Esophagus (tissue), 2 donors: ENCODE results near the gene SLC39A11. TPM values are rescaled to one million over a fixed set of nuclear protein-coding genes. Genes with fewer than 3 reads are reported as not detected.

Experiments
- H3K27ac ChIP-seq, 2 donors: one replicate each; pipeline ENCODE4 v1.5.1; 2013; ENCODE audit warnings: low read depth in 2 of 2, mild to moderate bottlenecking in 2 of 2, inconsistent platforms in 1 of 2, low read length in 1 of 2, moderate library complexity in 1 of 2
- H3K27me3 ChIP-seq, 2 donors: one replicate each; pipeline ENCODE4 v1.6.1; 2013; ENCODE audit warnings: low read length in 2 of 2, control low read depth in 1 of 2, mild to moderate bottlenecking in 1 of 2; ENCODE audit not compliant: insufficient read depth in 2 of 2, control insufficient read depth in 1 of 2
- H3K36me3 ChIP-seq, 2 donors: one replicate each; pipeline ENCODE4 v1.6.1; 2013; ENCODE audit warnings: low read length in 1 of 2; ENCODE audit not compliant: control insufficient read depth in 2 of 2, insufficient read depth in 2 of 2
- H3K4me1 ChIP-seq, 2 donors: one replicate each; pipeline ENCODE4 v1.6.1; 2013; ENCODE audit warnings: low read length in 1 of 2; ENCODE audit not compliant: control insufficient read depth in 2 of 2, insufficient read depth in 2 of 2
- H3K4me3 ChIP-seq, 2 donors: one replicate each; pipeline ENCODE4 v1.5.1; 2013; ENCODE audit warnings: low read length in 2 of 2, mild to moderate bottlenecking in 2 of 2, low read depth in 1 of 2, moderate library complexity in 1 of 2
- H3K9me3 ChIP-seq, 2 donors: one replicate each; pipeline ENCODE4 v1.6.1; 2013; ENCODE audit warnings: mild to moderate bottlenecking in 2 of 2, low read depth in 1 of 2, low read length in 1 of 2, moderate library complexity in 1 of 2; ENCODE audit not compliant: control insufficient read depth in 2 of 2, insufficient read depth in 1 of 2
- WGBS, 2 donors: extraction: QIAGEN DNeasy Blood & Tissue Kit; methylation state at CpG; one replicate each; pipeline ENCODE4 v1.1.7; 2013; 5-methylcytosine and 5-hydroxymethylcytosine counted together
- polyA plus RNA-seq, 2 donors: library from polyadenylated mRNA; stranded (reverse); fragments of 200-250 nt; gene quantifications; one replicate each; pipeline ENCODE4 v1.2.3, GENCODE V29; 2013
- donor health status: healthy with polysubstance abuse.
- donor health status: Bipolar disorder and iron deficiency.

Gene SLC39A11
- polyA plus RNA-seq, 2 donors = 10.6 to 11.7 TPM

DNA sequence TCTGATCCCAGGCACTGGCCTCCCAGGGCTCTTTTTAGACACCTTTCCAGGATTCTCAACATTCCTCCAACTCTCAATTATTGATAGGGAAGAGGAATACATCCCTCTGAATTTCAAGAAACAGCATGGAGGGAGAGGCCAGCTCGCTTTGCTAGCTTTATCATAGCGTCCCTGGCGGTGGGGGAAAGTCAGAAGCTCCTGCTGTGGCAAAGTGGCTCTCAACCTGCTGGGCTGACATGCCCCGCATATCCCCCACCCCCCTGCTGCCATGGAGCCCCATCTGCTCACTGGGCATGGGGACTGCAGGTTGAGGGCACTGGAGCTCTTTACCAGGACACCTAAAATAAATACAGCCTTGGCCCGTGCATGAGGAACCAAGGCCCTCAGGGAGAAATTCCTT lies 140.3 kb downstream of the SLC39A11 start:
- 83 to 87% methylated on average over 5 of the region's 5 CpGs for WGBS, 2 donors

DNA sequence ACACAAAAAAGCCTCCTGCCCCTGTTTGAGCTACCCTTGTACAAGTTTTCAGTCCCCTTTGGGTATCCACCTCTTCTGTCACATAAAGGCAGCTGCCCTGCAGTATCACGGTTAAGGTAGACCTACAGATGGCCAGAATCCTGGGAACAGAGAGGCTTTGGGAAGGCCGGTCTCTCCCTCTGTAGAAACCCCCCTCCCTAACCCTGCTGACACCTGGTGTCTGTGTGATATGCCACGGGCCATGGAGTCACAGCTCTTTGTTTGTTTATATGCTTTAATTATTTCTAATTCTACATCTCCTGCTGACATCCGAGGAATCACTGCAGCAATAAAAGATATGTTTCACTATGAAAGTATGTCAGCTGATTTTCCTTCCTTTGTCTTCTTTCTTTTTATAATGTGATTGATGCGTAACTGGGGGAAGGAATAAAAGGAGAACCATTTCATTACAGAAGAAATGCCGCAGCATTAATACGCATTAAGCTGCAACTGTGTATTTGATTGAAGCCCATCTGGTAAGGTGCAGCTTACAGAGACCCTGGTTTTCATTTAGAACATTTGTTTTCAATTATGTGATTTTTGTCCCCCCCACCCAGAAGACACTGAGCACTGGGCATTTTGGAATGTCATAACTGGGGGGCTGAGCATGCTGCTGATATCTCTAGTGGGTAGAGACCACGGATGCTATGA lies 142.1 kb downstream of the SLC39A11 start:
- Histone ChIP-seq H3K4me1 (no peaks in the 10 kb centered on the region), H3K27me3 (no peaks in the 10 kb centered on the region), H3K4me3 (no peak overlapping the region), H3K9me3 (no peaks in the 10 kb centered on the region), H3K36me3 (no peaks in the 10 kb centered on the region), H3K27ac (no peak overlapping the region)
- 83 to 87% methylated on average over 8 of the region's 8 CpGs for WGBS, 2 donors

More for the DNA sequence above, 140.3 kb downstream of the SLC39A11 start:
- H3K27ac ChIP-seq = no peak overlapping the region
- no peak overlapping the region for H3K4me3 ChIP-seq
- H3K4me1 ChIP-seq = no peaks in the 10 kb centered on the region
- H3K36me3 ChIP-seq = no peaks in the 10 kb centered on the region
- no peaks in the 10 kb centered on the region for H3K9me3 ChIP-seq
- H3K27me3 ChIP-seq = no peaks in the 10 kb centered on the region

DNA sequence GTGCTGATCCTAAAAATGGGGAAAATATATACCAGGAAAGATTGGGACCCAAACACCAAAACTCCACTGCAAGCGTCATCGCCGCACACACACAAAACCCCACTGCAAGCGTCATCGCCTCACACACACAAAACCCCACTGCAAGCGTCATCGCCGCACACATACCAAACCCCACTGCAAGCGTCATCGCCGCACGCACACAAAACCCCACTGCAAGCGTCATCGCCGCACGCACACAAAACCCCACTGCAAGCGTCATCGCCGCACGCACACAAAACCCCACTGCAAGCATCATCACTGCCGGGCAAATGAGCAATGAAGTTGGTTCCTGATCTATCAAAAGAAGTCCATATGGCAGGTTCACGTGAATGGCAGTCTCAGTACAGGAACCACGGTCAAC lies 144.4 kb downstream of the SLC39A11 start:
- Histone ChIP-seq H3K9me3 (no peaks in the 10 kb centered on the region), H3K27me3 (no peaks in the 10 kb centered on the region), H3K27ac (no peak overlapping the region), H3K4me3 (no peak overlapping the region), H3K36me3 (no peaks in the 10 kb centered on the region), H3K4me1 (no peaks in the 10 kb centered on the region)
- WGBS, 2 donors = 97% methylated on average over 23 of the region's 23 CpGs

DNA sequence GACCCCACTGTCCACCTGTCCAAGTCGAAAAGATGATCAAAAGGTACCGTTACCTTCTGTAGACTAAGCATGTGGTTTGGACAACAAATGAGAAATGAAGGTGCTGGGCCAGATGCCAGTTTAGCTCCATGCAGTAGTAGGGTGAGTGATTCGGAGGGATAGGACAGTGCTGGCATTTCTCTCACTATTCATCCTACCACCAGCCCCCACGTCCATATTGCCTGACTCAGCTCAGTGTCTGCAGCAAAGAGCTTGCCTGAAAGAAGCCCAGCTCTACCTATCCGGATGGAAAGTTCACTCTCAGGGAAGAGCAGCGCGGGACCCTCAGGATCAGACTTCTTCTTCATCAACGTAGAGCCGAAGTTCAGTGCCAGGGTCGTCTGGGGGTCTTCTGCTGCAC lies 145.0 kb downstream of the SLC39A11 start:
- H3K27ac ChIP-seq = no peak overlapping the region
- 94 to 98% methylated on average over 10 of the region's 10 CpGs for WGBS, 2 donors
- no peaks in the 10 kb centered on the region for H3K4me1 ChIP-seq
- H3K9me3 ChIP-seq = no peaks in the 10 kb centered on the region
- no peaks in the 10 kb centered on the region for H3K27me3 ChIP-seq
- no peak overlapping the region for H3K4me3 ChIP-seq
- no peaks in the 10 kb centered on the region for H3K36me3 ChIP-seq

DNA sequence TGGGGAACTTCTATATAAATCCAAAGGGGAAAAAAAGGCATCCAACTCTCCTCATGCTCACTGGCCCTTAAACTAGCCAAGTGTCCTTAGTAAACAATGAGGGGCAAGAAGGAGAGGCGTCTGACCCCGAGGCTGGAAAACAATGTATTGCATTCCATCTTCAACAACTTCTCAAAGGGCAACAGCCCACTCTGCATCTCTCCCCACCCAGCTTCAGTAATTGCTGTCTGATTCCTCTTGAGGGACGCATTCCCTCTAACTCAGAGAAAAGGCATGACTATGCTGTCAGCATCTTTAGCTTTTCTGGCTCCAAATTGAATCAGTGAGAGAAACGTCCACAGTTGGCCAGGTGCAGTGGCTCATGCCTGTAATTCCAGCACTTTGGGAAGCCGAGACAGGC lies 145.8 kb downstream of the SLC39A11 start:
- H3K9me3 ChIP-seq = no peaks in the 10 kb centered on the region
- 78 to 79% methylated on average over 5 of the region's 5 CpGs for WGBS, 2 donors
- no peaks in the 10 kb centered on the region for H3K36me3 ChIP-seq
- no peak overlapping the region for H3K4me3 ChIP-seq
- H3K4me1 ChIP-seq = no peaks in the 10 kb centered on the region
- H3K27ac ChIP-seq = no peak overlapping the region
- no peaks in the 10 kb centered on the region for H3K27me3 ChIP-seq

DNA sequence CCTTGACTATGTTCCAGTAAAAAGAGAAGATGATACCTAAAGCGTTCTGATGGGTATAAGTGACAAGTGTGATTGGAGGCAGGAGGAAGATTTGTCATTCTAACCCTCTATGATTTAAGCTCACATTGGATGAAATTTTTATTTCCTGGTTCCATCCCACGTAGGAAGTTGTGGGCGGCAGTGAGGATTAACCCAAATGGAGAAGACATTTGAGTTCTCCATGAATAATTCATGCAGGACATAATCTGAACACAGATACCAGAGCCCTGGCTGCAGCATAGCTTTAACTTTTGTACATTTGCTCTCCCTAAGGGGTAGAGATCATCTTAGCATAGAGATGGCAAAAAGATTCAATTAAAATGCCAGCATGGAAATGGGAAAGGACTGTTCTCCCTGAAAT lies 146.3 kb downstream of the SLC39A11 start:
- no peak overlapping the region for H3K4me3 ChIP-seq
- H3K9me3 ChIP-seq = no peaks in the 10 kb centered on the region
- no peaks in the 10 kb centered on the region for H3K27me3 ChIP-seq
- WGBS, 2 donors = 83 to 86% methylated on average over 3 of the region's 3 CpGs
- no peak overlapping the region for H3K27ac ChIP-seq
- no peaks in the 10 kb centered on the region for H3K4me1 ChIP-seq
- no peaks in the 10 kb centered on the region for H3K36me3 ChIP-seq

DNA sequence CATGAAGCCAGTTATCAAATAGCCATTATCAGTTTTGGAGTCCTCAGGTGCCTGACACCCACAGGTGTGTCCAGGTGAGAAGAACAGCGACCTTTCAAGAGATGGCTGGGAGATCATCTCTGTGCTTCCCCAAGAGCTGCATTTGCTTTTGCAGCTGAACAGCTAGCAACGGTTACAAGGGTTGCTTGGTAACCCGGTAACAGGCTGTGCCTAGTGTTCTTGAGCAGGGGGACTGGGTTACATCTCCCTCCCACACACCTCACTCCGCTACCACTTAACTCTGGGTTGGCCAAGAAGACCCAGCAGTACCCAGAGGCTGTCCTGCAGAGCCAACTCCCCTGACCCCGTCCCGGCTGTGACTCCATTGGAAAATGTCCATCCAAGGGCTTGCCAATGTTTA lies 147.0 kb downstream of the SLC39A11 start:
- H3K4me1 ChIP-seq = no peaks in the 10 kb centered on the region
- no peaks in the 10 kb centered on the region for H3K36me3 ChIP-seq
- H3K9me3 ChIP-seq = no peaks in the 10 kb centered on the region
- no peak overlapping the region for H3K4me3 ChIP-seq
- no peaks in the 10 kb centered on the region for H3K27me3 ChIP-seq
- WGBS, 2 donors = 89 to 94% methylated on average over 6 of the region's 6 CpGs
- H3K27ac ChIP-seq = no peak overlapping the region

DNA sequence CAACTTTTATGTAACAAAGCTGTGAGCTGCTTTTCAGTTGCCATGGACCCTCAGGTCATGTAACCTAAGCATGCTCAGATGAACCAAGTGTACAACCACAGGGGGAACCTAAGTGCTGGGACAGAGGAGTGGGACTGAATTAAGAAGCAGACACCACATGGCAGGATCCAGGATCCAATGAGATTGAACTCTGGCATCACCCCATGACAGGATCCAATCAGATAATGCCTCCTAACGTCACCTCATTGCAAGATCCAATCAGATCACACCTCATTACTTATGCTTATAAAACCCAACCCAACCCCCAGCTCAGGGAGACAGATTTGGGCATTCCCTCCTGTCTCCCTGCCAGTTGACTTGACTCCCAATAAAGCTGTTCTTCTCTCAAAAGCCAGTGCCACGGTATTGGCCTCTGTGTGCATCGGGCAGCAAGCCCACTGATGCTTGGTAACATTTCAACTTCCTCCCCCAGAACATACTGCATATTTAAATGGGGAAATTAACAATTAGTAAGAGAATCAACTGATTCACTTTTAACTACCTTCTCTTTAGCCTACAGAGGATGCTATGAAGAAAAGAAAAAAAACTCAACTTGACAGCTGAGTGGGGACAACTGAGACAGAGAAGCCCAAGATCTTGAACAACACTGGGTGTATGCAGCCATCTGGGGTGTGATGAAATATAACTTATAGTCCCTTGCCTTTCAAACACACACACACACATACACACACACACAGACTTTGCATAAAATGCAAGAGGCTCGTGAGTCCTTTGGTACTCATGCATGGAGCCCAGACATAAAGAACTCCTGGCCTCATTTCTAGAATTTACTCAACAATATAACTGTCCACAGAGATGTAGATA lies 148.4 kb downstream of the SLC39A11 start:
- 84 to 86% methylated on average over 4 of the region's 4 CpGs for WGBS, 2 donors
- Histone ChIP-seq H3K27ac (no peak overlapping the region), H3K4me3 (no peak overlapping the region)

DNA sequence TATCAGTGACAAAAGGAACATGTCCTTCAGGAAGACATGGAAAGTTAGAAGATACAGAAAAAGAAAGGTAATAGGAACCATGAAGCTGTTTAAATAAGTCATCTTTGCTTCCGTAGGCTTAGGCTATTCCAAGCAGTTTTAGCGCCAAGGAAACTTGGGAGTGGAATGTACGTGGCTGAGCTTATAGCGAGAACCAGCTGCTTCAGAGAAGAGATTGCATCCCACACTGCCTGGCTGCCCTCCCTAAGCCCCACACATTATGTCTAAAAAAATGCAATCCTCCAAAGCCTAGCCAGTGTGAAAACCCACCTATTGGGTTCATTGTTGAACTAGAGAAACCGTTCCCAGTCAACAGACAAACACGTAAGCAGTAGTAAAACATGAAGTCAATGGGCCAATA lies 149.9 kb downstream of the SLC39A11 start:
- H3K27me3 ChIP-seq = no peaks in the 10 kb centered on the region
- WGBS, 2 donors = 90 to 93% methylated on average over 6 of the region's 6 CpGs
- no peaks in the 10 kb centered on the region for H3K9me3 ChIP-seq
- H3K4me1 ChIP-seq = no peaks in the 10 kb centered on the region
- no peak overlapping the region for H3K4me3 ChIP-seq
- H3K27ac ChIP-seq = no peak overlapping the region
- no peaks in the 10 kb centered on the region for H3K36me3 ChIP-seq

More for the DNA sequence above, 148.4 kb downstream of the SLC39A11 start:
- Histone ChIP-seq H3K36me3 (no peaks in the 10 kb centered on the region), H3K9me3 (no peaks in the 10 kb centered on the region), H3K4me1 (no peaks in the 10 kb centered on the region), H3K27me3 (no peaks in the 10 kb centered on the region)
